AG04450 (cell line): ENCODE measurements around the gene ADARB2. TPM values are rescaled to one million over a fixed set of nuclear protein-coding genes. Genes with fewer than 3 reads are reported as not detected.

Source experiments
- CTCF ChIA-PET: fragments of 300-600, 350-600 bp; formaldehyde crosslinking; extraction: SDS; loops from one replicate; lab custom pipeline; 2022; ENCODE audit warnings: antibody characterized with exemption, inconsistent platforms; lab: Charles Lee
- POLR2A ChIA-PET: fragments of 350-600 bp; formaldehyde crosslinking; extraction: SDS; loops from one replicate; lab custom pipeline; 2021; ENCODE audit warnings: antibody characterized with exemption, inconsistent platforms; lab: Yijun Ruan, JAX
- DNase-seq: peaks from one replicate; pipeline ENCODE4 v3.0.0-alpha.2; 2011; ENCODE audit warnings: low read depth, low spot score
- H3K27ac ChIP-seq: one replicate; pipeline ENCODE4 v1.5.1; 2012; ENCODE audit warnings: low read depth, low read length, control low read depth
- H3K27me3 ChIP-seq: one replicate; pipeline ENCODE4 v1.6.0; 2012; ENCODE audit warnings: low read length; ENCODE audit not compliant: control insufficient read depth, insufficient read depth
- H3K4me3 ChIP-seq: 2 replicates; pipeline ENCODE4 v1.5.1; 2011; ENCODE audit warnings: mild to moderate bottlenecking, low read depth, low read length, control low read depth
- H3K9me3 ChIP-seq: 2 replicates; pipeline ENCODE4 v1.5.1; 2012; ENCODE audit warnings: low read length; ENCODE audit not compliant: control insufficient read depth, insufficient read depth
- polyA plus RNA-seq: library from polyadenylated mRNA; depleted of rRNA; stranded (reverse); fragments of >200 nt; gene quantifications from 2 replicates; pipeline ENCODE4 v1.2.3, GENCODE V29; 2011
- TF ChIP-seq, protein P1 (sequence below): IDR thresholded peaks from 2 replicates; pipeline ENCODE4 v1.5.1; 2011; ENCODE audit warnings: low read depth, low read length, control low read depth, inconsistent platforms

The ADARB2 gene
- polyA plus RNA-seq, 1 experiment: not detected

DNA sequence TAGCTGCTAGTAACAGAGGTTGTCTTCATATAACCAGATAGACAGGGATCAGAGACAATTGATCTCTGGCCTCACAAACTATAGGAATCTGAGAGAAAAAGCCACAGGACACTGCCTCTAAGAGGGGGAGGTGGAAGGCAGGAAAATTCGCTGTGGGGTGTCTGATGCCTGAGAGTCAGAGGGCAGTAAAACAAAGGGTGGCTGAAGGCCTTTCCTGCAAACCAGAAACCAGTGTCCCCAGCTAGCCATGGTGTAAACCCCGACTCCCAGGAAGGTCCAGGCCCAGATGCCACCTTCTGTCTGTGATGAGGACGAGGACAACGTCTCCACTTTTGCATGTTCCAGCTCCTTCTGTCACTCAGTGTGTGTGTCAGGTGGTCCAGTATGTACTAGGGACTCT, 215.1 kb downstream of the ADARB2 start:
- ChIA-PET POLR2A (no interaction called here), CTCF (no interaction called here)
- Histone ChIP-seq H3K27me3 (no peaks in the 10 kb centered on the region), H3K4me3 (no peak overlapping the region), H3K9me3 (peaks cover 53% of the 10 kb centered on the region), H3K27ac (no peak overlapping the region)
- TF ChIP-seq, protein P1, sequence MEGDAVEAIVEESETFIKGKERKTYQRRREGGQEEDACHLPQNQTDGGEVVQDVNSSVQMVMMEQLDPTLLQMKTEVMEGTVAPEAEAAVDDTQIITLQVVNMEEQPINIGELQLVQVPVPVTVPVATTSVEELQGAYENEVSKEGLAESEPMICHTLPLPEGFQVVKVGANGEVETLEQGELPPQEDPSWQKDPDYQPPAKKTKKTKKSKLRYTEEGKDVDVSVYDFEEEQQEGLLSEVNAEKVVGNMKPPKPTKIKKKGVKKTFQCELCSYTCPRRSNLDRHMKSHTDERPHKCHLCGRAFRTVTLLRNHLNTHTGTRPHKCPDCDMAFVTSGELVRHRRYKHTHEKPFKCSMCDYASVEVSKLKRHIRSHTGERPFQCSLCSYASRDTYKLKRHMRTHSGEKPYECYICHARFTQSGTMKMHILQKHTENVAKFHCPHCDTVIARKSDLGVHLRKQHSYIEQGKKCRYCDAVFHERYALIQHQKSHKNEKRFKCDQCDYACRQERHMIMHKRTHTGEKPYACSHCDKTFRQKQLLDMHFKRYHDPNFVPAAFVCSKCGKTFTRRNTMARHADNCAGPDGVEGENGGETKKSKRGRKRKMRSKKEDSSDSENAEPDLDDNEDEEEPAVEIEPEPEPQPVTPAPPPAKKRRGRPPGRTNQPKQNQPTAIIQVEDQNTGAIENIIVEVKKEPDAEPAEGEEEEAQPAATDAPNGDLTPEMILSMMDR: no peak
- no peak for DNase-seq

DNA sequence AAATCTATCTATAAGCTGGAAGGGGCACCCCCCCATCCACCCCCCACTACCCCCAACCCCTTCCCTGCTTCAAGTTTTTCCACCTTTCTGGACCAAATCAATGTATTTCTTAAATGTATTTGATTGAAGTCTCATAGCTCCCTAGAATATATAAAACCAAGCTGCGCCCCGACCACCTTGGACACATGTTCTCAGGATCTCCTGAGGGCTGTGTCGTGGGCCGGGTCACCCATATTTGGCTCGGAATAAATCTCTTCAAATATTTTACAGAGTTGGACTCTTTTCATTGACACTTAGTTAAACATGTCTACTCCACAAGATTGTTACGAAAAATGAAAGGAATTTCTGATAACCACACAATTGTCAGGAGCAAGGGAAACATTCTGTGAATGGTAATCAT, 215.6 kb downstream of the ADARB2 start:
- CTCF ChIA-PET: no interaction called here
- Histone ChIP-seq H3K4me3 (no peak overlapping the region), H3K9me3 (peaks cover 53% of the 10 kb centered on the region), H3K27me3 (no peaks in the 10 kb centered on the region), H3K27ac (no peak overlapping the region)
- no peak for DNase-seq
- TF ChIP-seq, protein P1: no peak
- POLR2A ChIA-PET: no interaction called here

DNA sequence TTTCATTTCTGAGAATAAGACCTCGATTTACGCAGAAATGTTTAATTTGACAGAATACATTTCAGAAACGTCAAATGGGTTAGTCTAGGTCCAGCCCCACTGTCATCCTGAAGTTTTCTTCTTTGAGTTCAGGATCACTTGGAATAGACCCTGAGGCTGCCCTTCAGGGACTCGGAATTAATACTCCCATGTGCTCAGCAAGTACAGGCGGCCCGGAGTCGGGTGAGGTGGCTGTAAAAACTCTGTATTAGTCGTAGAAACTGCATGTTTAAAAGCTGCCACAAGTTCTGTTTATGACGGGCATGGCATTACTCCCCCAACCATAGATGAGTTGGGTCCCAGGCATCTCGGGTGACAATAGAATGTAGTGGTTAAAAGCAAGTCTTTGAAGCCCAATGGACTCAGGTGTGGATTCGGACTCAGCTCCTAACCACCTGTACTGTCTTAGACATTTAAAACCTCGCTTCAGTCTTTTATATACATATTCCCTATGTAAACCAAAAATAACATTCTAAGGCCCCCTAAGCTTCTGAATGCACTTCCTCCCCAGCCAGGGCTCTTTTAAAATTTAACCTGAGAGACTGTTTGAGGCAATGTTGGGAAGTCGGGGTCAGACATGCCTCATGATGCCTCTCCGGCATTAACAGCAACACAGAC, 216.3 kb downstream of the ADARB2 start:
- CTCF ChIA-PET: no interaction called here
- peaks cover 54% of the 10 kb centered on the region for H3K9me3 ChIP-seq
- H3K27me3 ChIP-seq: no peaks in the 10 kb centered on the region
- H3K27ac ChIP-seq: no peak overlapping the region
- TF ChIP-seq, protein P1: no peak
- H3K4me3 ChIP-seq: no peak overlapping the region
- DNase-seq: no peak
- POLR2A ChIA-PET: no interaction called here

DNA sequence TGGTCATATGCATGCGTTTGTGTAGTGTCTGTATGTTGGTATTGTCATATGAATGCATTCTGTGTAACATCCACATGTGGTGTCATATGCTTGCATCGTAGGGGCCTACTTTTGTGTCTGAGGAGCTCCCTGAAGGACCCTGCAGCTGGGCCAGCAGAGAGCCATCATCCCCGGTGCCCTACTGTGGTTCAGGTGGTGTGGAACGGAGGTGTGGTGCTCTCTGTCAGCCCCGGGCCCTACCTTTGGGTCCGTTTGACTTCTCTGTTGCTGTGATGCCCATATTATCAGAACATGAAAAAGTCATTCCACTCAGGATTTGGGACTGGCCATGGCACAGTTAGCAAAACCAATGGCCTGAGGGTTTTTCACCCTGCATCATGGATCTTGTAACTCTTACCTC, 217.9 kb downstream of the ADARB2 start:
- no peak for DNase-seq
- Histone ChIP-seq H3K4me3 (no peak overlapping the region), H3K9me3 (peaks cover 60% of the 10 kb centered on the region), H3K27me3 (no peaks in the 10 kb centered on the region), H3K27ac (no peak overlapping the region)
- TF ChIP-seq, protein P1: no peak
- ChIA-PET POLR2A (interaction anchor here (0.6 kb wide), 1 partner anchor 450 kb away, joined by 3 read pairs; no protein-coding TSS in a partner anchor), CTCF (no interaction called here)

DNA sequence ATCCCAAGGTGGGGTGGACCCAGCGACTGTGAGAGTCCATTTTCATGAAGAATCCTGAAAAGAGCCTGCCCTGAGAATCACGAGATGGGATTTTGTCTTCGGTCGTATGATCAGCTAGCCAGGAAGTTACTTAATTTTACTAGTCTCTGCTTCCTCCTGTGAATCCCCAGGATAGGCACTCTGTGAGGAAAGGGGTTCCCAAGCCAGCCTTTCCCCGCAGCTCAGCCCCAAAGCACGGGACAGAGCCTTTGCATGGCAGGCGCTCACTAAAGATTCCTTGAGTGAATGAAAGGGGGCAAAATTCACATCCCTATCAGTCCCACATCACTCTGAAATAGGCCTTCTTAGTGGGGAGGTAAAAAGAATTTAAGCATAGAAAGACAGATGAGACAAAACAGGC, 219.6 kb downstream of the ADARB2 start:
- POLR2A ChIA-PET: no interaction called here
- no peak for DNase-seq
- TF ChIP-seq, protein P1: no peak
- H3K27ac ChIP-seq: no peak overlapping the region
- CTCF ChIA-PET: no interaction called here
- peaks cover 69% of the 10 kb centered on the region for H3K9me3 ChIP-seq
- H3K27me3 ChIP-seq: no peaks in the 10 kb centered on the region
- H3K4me3 ChIP-seq: no peak overlapping the region
